Chondrocyte (in vitro differentiated cells): ENCODE data around the gene PLAC9. TPM values are rescaled to one million over a fixed set of nuclear protein-coding genes. Genes with fewer than 3 reads are reported as not detected.

Experiments used
- DNase-seq: peaks from one replicate; pipeline ENCODE4 v3.0.0; 2021; ENCODE audit warnings: mixed read lengths, low spot score
- H3K27ac Mint-ChIP-seq: one replicate; pipeline ENCODE4 v1.8.0; 2021; ENCODE audit warnings: mild to moderate bottlenecking, moderate library complexity, mixed read lengths; ENCODE audit not compliant: unreplicated experiment
- H3K27me3 Mint-ChIP-seq: 2 replicates; pipeline ENCODE4 v1.8.0; 2021; ENCODE audit warnings: low read depth, mixed read lengths
- H3K36me3 Mint-ChIP-seq: 2 replicates; pipeline ENCODE4 v1.8.0; 2021; ENCODE audit warnings: low read depth, mixed read lengths
- H3K4me1 Mint-ChIP-seq: 2 replicates; pipeline ENCODE4 v1.8.0; 2021; ENCODE audit warnings: low read depth, mild to moderate bottlenecking, mixed read lengths
- H3K4me3 Mint-ChIP-seq: one replicate; pipeline ENCODE4 v1.8.0; 2021; ENCODE audit warnings: mild to moderate bottlenecking, moderate library complexity, mixed read lengths; ENCODE audit not compliant: unreplicated experiment
- H3K9me3 Mint-ChIP-seq: 2 replicates; pipeline ENCODE4 v1.8.0; 2021; ENCODE audit warnings: low read depth, mixed read lengths
- CTCF ChIP-seq: fragments of 200-600 bp; sonication (generic); IDR thresholded peaks from 2 replicates; pipeline ENCODE4 v1.5.0; 2021; ENCODE audit warnings: antibody characterized with exemption, mild to moderate bottlenecking, moderate library complexity
- total RNA-seq: library from RNA; stranded (reverse); gene quantifications from 3 replicates; pipeline ENCODE4 v1.2.1, GENCODE V29; 2021

PLAC9 gene
- total RNA-seq, 1 donor from 2014 or later: 193 TPM

DNA sequence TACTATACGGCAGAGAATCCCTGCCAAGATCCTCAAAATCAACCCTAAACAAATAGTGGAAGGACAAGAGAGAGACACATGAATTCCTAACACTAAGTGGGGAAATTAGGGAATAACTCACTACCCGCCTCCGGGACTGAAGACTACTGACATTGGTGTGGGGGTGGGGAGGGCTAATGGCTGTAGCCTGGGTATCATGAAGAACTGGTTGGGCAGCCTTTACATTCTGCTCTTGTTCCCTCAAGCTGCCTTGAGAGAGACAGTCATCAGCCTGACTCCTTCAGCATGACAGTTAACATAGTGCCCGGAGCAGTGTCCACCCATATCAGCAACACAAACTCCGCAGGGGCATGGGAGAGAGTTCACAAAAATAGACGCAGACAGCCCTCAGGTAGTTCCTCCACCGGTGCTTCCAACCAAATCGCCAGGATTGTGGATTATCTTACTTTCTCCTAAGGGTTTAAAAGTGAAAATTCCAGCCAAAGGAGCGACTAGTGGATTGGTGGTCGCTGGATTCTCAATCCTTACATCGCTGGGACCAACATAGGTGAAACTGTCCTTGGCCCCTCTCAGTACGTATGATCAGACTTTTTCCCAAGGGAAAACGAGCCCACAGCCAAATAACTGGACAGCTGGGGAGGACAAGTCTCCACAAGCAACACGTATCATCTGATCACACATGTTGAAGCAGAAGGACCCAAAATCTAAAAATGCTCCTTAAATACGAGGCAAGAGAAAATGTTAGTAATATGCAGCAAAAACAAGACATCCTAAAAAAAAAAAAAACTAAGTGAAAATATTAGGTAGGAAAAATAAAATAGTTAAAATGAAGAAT lies 31.5 kb upstream of the PLAC9 start:
- no peak for DNase-seq
- no peak for TF ChIP-seq CTCF
- Mint-ChIP-seq H3K4me1 (peaks cover 15% of the 10 kb centered on the region), H3K9me3 (no peaks in the 10 kb centered on the region), H3K27ac (no peak overlapping the region), H3K4me3 (no peak overlapping the region), H3K27me3 (peaks cover 2% of the 10 kb centered on the region), H3K36me3 (no peaks in the 10 kb centered on the region)

DNA sequence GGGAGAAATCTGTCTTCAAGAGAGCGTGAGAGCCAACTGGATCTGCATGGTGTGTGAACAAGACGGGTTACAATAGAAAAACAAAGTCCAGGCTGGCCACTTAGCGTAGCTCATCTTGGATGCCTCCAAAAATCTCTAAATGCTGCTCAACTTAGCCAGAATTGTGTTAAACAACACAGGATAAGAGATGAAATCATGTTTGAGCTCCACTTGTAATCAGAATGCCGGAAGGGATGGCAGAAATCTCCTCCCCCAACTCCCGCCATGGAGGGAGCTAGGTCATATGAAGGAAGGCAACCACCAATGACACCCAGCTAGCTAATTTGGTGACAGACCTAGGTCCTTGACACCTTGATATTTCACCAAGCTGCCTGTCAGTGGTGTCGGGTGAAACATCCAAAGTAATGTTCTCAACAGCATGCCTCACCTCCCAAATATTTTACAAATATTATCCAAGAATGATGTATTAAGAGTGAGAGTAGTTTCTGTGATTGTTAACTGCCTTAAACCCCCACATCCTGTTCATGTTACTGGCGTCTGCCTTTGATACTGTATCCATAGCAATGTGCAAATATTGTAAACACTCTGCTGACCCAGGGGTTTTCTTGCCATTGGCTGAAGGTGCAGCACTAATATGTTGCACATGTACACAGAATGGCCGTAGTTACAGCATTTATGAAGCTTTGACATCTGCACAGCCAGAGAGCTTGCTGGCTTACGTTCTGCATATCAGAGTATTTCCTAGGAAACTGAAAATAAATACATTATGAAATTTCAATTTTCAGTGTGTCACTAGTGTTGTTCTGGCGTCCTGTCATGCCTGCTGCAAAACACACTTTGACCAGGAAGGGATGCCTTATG lies 28.2 kb upstream of the PLAC9 start:
- no peak overlapping the region for H3K4me3 Mint-ChIP-seq
- peaks cover 15% of the 10 kb centered on the region for H3K4me1 Mint-ChIP-seq
- no peaks in the 10 kb centered on the region for H3K27me3 Mint-ChIP-seq
- no peak for DNase-seq
- peak overlapping the region; percentile 80 for H3K27ac Mint-ChIP-seq
- no peak for TF ChIP-seq CTCF
- H3K36me3 Mint-ChIP-seq: peaks cover 11% of the 10 kb centered on the region
- H3K9me3 Mint-ChIP-seq: peaks cover 21% of the 10 kb centered on the region

DNA sequence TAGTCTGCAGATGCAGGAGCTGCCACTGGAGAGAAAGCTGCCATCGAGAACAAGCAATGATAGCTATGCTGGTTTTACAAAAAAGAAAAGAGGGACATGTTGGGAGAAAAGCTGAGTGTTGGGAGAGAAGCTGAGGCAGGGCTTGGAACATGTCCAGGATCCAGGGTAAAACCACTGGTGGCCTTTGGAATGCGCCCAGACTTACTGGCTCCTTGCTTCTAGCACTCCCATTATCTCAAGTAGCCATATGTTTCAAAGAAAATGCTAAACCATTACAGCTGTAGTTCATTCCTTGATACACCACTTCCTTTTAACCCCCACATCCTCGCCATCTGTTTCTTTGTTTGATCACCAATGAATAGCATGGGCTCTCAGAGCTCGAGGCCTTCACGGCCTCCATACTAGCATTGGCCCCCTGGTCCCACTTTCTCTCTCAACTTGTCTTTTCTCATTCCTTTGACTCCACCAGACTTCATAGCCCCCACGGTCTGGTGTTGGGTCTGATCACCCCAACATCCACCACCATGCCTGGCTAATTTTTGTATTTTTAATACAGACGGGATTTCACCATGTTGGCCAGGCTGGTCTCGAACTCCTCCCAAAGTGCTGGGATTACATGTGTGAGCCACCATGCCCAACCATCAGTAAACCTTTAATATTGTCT lies 23.8 kb upstream of the PLAC9 start:
- H3K27me3 Mint-ChIP-seq: no peaks in the 10 kb centered on the region
- peaks cover 24% of the 10 kb centered on the region for H3K4me1 Mint-ChIP-seq
- DNase-seq: no peak
- no peak overlapping the region for H3K4me3 Mint-ChIP-seq
- H3K9me3 Mint-ChIP-seq: peaks cover 28% of the 10 kb centered on the region
- H3K27ac Mint-ChIP-seq: no peak overlapping the region
- no peak for TF ChIP-seq CTCF
- H3K36me3 Mint-ChIP-seq: peaks cover 16% of the 10 kb centered on the region

GRCh38 chr10:80110986-80111385 lies 21.5 kb upstream of the PLAC9 start:
- H3K9me3 Mint-ChIP-seq: peaks cover 28% of the 10 kb centered on the region
- no peaks in the 10 kb centered on the region for H3K27me3 Mint-ChIP-seq
- no peak overlapping the region for H3K4me3 Mint-ChIP-seq
- H3K4me1 Mint-ChIP-seq: peaks cover 11% of the 10 kb centered on the region
- no peak for TF ChIP-seq CTCF
- DNase-seq: no peak
- H3K36me3 Mint-ChIP-seq: peaks cover 16% of the 10 kb centered on the region
- H3K27ac Mint-ChIP-seq: peak overlapping the region; percentile 88

GRCh38 chr10:80118669-80119068 lies 13.9 kb upstream of the PLAC9 start:
- TF ChIP-seq CTCF: no peak
- DNase-seq: no peak
- Mint-ChIP-seq H3K4me1 (peaks cover 19% of the 10 kb centered on the region), H3K36me3 (no peaks in the 10 kb centered on the region), H3K27me3 (no peaks in the 10 kb centered on the region), H3K9me3 (no peaks in the 10 kb centered on the region), H3K4me3 (no peak overlapping the region), H3K27ac (no peak overlapping the region)
